Measurements from ENCODE around the gene ARHGAP15.

DNA sequence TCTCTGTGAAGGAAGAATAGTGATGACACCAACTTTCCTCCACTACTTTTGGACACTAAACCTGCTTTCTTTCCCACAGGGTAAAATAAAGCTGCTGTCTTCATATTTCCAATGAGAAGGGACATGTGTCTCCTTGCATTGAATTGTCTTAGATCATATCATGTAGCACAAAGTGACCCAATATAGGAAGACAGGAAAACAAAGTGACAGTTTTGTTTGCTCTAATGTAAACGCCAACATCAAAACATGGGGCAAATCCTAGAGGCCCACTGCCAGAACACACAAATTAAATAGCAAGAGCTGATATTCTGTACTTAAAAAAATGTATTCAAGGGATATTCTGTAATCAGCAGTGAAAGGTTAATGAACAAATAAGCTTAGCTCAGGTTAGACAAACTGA is 36.1 kb downstream of the ARHGAP15 start:
- TF ChIP-seq POLR2A (IDR thresholded peaks at IDR 0.05): no peak
- TF ChIP-seq, protein P1, sequence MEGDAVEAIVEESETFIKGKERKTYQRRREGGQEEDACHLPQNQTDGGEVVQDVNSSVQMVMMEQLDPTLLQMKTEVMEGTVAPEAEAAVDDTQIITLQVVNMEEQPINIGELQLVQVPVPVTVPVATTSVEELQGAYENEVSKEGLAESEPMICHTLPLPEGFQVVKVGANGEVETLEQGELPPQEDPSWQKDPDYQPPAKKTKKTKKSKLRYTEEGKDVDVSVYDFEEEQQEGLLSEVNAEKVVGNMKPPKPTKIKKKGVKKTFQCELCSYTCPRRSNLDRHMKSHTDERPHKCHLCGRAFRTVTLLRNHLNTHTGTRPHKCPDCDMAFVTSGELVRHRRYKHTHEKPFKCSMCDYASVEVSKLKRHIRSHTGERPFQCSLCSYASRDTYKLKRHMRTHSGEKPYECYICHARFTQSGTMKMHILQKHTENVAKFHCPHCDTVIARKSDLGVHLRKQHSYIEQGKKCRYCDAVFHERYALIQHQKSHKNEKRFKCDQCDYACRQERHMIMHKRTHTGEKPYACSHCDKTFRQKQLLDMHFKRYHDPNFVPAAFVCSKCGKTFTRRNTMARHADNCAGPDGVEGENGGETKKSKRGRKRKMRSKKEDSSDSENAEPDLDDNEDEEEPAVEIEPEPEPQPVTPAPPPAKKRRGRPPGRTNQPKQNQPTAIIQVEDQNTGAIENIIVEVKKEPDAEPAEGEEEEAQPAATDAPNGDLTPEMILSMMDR (IDR thresholded peaks at IDR 0.05): no peak
